ENCODE data around the gene ZNF891. TPM values are rescaled to one million over a fixed set of nuclear protein-coding genes. Genes with fewer than 3 reads are reported as not detected.

ZNF891 gene
- total RNA-seq, 1 experiment from 2014 or later = 2.1 TPM

DNA sequence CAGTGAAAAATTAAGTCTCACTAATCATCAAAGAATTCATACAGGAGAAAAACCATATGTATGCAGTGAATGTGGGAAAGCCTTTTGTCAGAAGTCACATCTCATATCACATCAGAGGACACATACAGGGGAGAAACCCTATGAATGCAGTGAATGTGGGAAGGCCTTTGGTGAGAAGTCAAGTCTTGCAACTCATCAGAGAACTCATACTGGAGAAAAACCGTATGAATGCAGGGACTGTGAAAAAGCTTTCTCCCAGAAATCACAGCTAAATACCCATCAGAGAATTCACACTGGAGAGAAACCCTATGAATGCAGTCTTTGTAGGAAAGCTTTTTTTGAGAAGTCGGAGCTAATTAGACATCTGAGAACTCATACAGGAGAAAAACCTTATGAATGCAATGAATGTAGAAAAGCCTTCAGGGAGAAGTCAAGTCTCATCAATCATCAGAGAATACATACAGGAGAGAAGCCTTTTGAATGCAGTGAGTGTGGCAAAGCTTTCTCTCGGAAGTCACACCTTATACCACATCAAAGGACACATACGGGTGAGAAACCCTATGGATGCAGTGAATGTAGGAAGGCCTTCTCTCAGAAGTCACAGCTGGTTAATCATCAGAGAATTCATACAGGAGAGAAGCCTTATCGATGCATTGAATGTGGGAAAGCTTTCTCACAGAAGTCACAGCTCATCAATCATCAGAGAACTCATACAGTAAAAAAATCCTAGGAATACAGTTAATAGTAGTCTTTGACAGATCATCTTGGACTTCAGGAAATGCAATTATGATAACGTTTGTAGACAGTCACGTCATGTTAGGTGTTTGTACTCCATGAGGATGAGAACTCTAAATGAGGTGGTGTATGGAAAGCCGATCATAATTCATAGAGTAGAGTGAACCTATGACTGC lies 71.6 kb downstream of the ZNF891 start:
- H3K4me3 Mint-ChIP-seq = no peak overlapping the region

More for the DNA sequence above, 71.6 kb downstream of the ZNF891 start:
- no peak overlapping the region for H3K27ac ChIP-seq (ENCODE audit: insufficient read length, low read depth, low read length)
- no peak overlapping the region for H3K14ac ChIP-seq (ENCODE audit: insufficient read depth, low read length)
- H3T11ph ChIP-seq (ENCODE audit: low read length) = no peak overlapping the region
- no peaks in the 10 kb centered on the region for H3K4me1 ChIP-seq (ENCODE audit: insufficient read depth, low read length)
- no peaks in the 10 kb centered on the region for H4K20me1 ChIP-seq (ENCODE audit: control insufficient read depth, insufficient read depth, insufficient read length)
- H3K23ac ChIP-seq (ENCODE audit: insufficient read length, low read depth, low read length) = no peak overlapping the region
- no peaks in the 10 kb centered on the region for H3K27me3 ChIP-seq (ENCODE audit: insufficient read depth, low read length)
- H2BK12ac ChIP-seq (ENCODE audit: insufficient read length, low read depth, low read length) = no peak overlapping the region
- no peak overlapping the region for H3K27ac Mint-ChIP-seq
- H3K56ac ChIP-seq (ENCODE audit: insufficient read length, low read depth, low read length) = no peak overlapping the region
- no peak overlapping the region for H3K4ac ChIP-seq (ENCODE audit: low read depth, low read length)
- H3K4me1 Mint-ChIP-seq = no peaks in the 10 kb centered on the region
- H3K4me2 ChIP-seq (ENCODE audit: insufficient read depth, insufficient read length, low read length) = no peak overlapping the region
- H3K9me3 Mint-ChIP-seq = peaks cover 93 to 98% of the 10 kb centered on the region in 2 experiments
- H4K5ac ChIP-seq (ENCODE audit: insufficient read length, low read depth, low read length) = no peak overlapping the region
- H2AFZ ChIP-seq (ENCODE audit: low read length) = no peak overlapping the region
- no peak overlapping the region for H4K8ac ChIP-seq (replicated peaks; ENCODE audit: insufficient read length, low read depth, low read length)
- H3K23me2 ChIP-seq (ENCODE audit: insufficient read length, low read depth, low read length, poor library complexity, severe bottlenecking) = no peaks in the 10 kb centered on the region
- no peak for DNase-seq
- no peaks in the 10 kb centered on the region for H3K79me1 ChIP-seq (ENCODE audit: insufficient read depth, low read depth, low read length, poor library complexity, severe bottlenecking)
- no peak overlapping the region for H2BK20ac ChIP-seq (ENCODE audit: low read depth, low read length, poor library complexity, severe bottlenecking)
- H3K79me2 ChIP-seq (ENCODE audit: insufficient read depth, low read length) = no peaks in the 10 kb centered on the region
- TF ChIP-seq, protein P1, sequence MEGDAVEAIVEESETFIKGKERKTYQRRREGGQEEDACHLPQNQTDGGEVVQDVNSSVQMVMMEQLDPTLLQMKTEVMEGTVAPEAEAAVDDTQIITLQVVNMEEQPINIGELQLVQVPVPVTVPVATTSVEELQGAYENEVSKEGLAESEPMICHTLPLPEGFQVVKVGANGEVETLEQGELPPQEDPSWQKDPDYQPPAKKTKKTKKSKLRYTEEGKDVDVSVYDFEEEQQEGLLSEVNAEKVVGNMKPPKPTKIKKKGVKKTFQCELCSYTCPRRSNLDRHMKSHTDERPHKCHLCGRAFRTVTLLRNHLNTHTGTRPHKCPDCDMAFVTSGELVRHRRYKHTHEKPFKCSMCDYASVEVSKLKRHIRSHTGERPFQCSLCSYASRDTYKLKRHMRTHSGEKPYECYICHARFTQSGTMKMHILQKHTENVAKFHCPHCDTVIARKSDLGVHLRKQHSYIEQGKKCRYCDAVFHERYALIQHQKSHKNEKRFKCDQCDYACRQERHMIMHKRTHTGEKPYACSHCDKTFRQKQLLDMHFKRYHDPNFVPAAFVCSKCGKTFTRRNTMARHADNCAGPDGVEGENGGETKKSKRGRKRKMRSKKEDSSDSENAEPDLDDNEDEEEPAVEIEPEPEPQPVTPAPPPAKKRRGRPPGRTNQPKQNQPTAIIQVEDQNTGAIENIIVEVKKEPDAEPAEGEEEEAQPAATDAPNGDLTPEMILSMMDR (conservative IDR thresholded peaks at IDR 0.05) = no peak
- H2BK15ac ChIP-seq (ENCODE audit: low read depth, low read length) = no peak overlapping the region
- no peak overlapping the region for H2BK120ac ChIP-seq (ENCODE audit: low read depth, low read length, poor library complexity, severe bottlenecking)
- no peak overlapping the region for H2AK5ac ChIP-seq (ENCODE audit: insufficient read length, low read length)
- H3K36me3 Mint-ChIP-seq (ENCODE audit: insufficient read depth in 1 of 3, low read depth in 3 of 3) = peaks cover 75 to 89% (median 80%) of the 10 kb centered on the region in 3 experiments
- H4K91ac ChIP-seq (ENCODE audit: insufficient read length, low read depth, low read length) = no peak overlapping the region
- WGBS (ENCODE audit: extremely low coverage, insufficient read length, low lambda C conversion rate) = no CpG with 5 or more reads among the region's 8 CpGs
- no peak overlapping the region for H2BK5ac ChIP-seq (ENCODE audit: insufficient read length, low read length)
- H3K27me3 Mint-ChIP-seq (ENCODE audit: low read depth) = peaks cover 16% of the 10 kb centered on the region
- H3K18ac ChIP-seq (ENCODE audit: insufficient read length, low read depth, low read length) = no peak overlapping the region
- peaks cover 83% of the 10 kb centered on the region for H3K9me3 ChIP-seq (ENCODE audit: control insufficient read depth, low read depth, low read length)
- no peak overlapping the region for H3K9ac ChIP-seq (ENCODE audit: extremely low read depth, insufficient read length, low read length)

Data from H9 (cell line).